H1 (cell line): ENCODE data around the gene EXOC6. TPM values are rescaled to one million over a fixed set of nuclear protein-coding genes. Genes with fewer than 3 reads are reported as not detected.

Experiments
- CTCF ChIA-PET: fragments of 300-600 bp; sonication (Branson Sonifier 250); formaldehyde crosslinking; loops from one replicate; lab custom pipeline; 2021; ENCODE audit not compliant: partially characterized antibody; lab: Charles Lee
- POLR2A ChIA-PET: fragments of 300-600 bp; sonication (Branson Sonifier 250); formaldehyde crosslinking; loops from one replicate; lab custom pipeline; 2021; ENCODE audit warnings: inconsistent platforms; ENCODE audit not compliant: partially characterized antibody; lab: Charles Lee
- DNase-seq, 2 experiments: peaks; one replicate each; pipeline versions ENCODE4 v3.0.0 to v3.0.0-alpha.2; 2010 to 2022; ENCODE audit warnings: low spot score in 2 of 2, low read depth in 1 of 2, mixed read lengths in 1 of 2
- FAIRE-seq: peaks from 2 replicates; lab custom pipeline; 2011; peaks lifted over from hg19 to GRCh38; lab: Jason Lieb, UNC
- H2AFZ ChIP-seq: 2 replicates; pipeline ENCODE4 v1.8.1; 2012; ENCODE audit warnings: low read length, inconsistent platforms
- H2AK5ac ChIP-seq: 2 replicates; pipeline ENCODE4 v1.6.1; 2013; ENCODE audit warnings: low read depth, low read length
- H2BK120ac ChIP-seq: replicated peaks from 2 replicates; pipeline ENCODE3; 2013; ENCODE audit warnings: low read depth, low read length, inconsistent platforms
- H2BK12ac ChIP-seq: 2 replicates; pipeline ENCODE4 v1.6.1; 2013; ENCODE audit warnings: low read depth, low read length
- H2BK15ac ChIP-seq: 2 replicates; pipeline ENCODE4 v1.6.1; 2013; ENCODE audit warnings: low read length
- H2BK20ac ChIP-seq: 2 replicates; pipeline ENCODE4 v1.6.1; 2013; ENCODE audit warnings: low read length
- H2BK5ac ChIP-seq: 2 replicates; pipeline ENCODE4 v1.6.1; 2013; ENCODE audit warnings: low read depth, low read length
- H3K14ac ChIP-seq: 2 replicates; pipeline ENCODE4 v1.6.1; 2013; ENCODE audit warnings: inconsistent platforms; ENCODE audit not compliant: insufficient read length
- H3K18ac ChIP-seq: 2 replicates; pipeline ENCODE4 v1.6.1; 2013; ENCODE audit warnings: low read length; ENCODE audit errors: extremely low read depth
- H3K23ac ChIP-seq: 2 replicates; pipeline ENCODE4 v1.6.1; 2013; ENCODE audit warnings: inconsistent platforms; ENCODE audit not compliant: insufficient read length
- H3K23me2 ChIP-seq: 2 replicates; pipeline ENCODE4 v1.6.1; 2013; ENCODE audit warnings: low read depth, low read length
- H3K27ac ChIP-seq: 2 replicates; pipeline ENCODE4 v1.6.1; 2011; ENCODE audit warnings: low read depth, low read length, inconsistent platforms
- H3K27me3 ChIP-seq, 4 experiments: replicated peaks in 1 of 4; 1 replicate in 1 of 4; 2 replicates in 3 of 4; pipeline versions ENCODE4 v1.6.1 to v1.8.1; 2011 to 2013; ENCODE audit warnings: low read length in 3 of 4, mild to moderate bottlenecking in 3 of 4, inconsistent platforms in 2 of 4, mixed read lengths in 2 of 4, moderate library complexity in 1 of 4; ENCODE audit not compliant: control insufficient read depth in 3 of 4, insufficient read depth in 3 of 4; ENCODE audit errors: extremely low read depth in 1 of 4
- H3K36me3 ChIP-seq, 4 experiments: 2 replicates each; pipeline versions ENCODE4 v1.6.1 to v1.8.1; 2011 to 2013; ENCODE audit warnings: mild to moderate bottlenecking in 4 of 4, low read length in 3 of 4, moderate library complexity in 2 of 4, control low read depth in 1 of 4, inconsistent platforms in 1 of 4; ENCODE audit not compliant: insufficient read depth in 4 of 4, control insufficient read depth in 2 of 4
- H3K4ac ChIP-seq: replicated peaks from 2 replicates; pipeline ENCODE3; 2013; ENCODE audit warnings: low read length, low read depth, mixed read lengths, inconsistent platforms; ENCODE audit not compliant: insufficient read length
- H3K4me1 ChIP-seq, 4 experiments: replicated peaks in 1 of 4; 1 replicate in 1 of 4; 2 replicates in 3 of 4; pipeline versions ENCODE4 v1.6.1 to v1.8.1; 2011 to 2013; ENCODE audit warnings: low read length in 3 of 4, inconsistent platforms in 2 of 4, mixed read lengths in 1 of 4; ENCODE audit not compliant: insufficient read depth in 4 of 4, control insufficient read depth in 3 of 4
- H3K4me2 ChIP-seq, 2 experiments: 2 replicates each; pipeline versions ENCODE4 v1.6.1 to v1.8.1; 2011 to 2013; ENCODE audit warnings: low read depth in 2 of 2, low read length in 2 of 2, control low read depth in 1 of 2, inconsistent platforms in 1 of 2, mild to moderate bottlenecking in 1 of 2; ENCODE audit not compliant: insufficient read depth in 1 of 2
- H3K4me3 ChIP-seq, 4 experiments: fragments of 200-600, 300-600 bp in 1 of 4; sonication (generic), shearing (Covaris generic), sonication (Bioruptor Twin) in 1 of 4; 2 replicates each; pipeline versions ENCODE4 v1.5.1 to v1.8.1; 2011 to 2016; ENCODE audit warnings: low read length in 4 of 4, low read depth in 3 of 4, control low read depth in 2 of 4, inconsistent platforms in 2 of 4, mild to moderate bottlenecking in 2 of 4, mixed read lengths in 1 of 4, moderate library complexity in 1 of 4; ENCODE audit not compliant: insufficient read depth in 2 of 4; ENCODE audit errors: extremely low read depth in 1 of 4
- H3K56ac ChIP-seq: replicated peaks from 2 replicates; pipeline ENCODE3; 2013; ENCODE audit warnings: low read depth, mild to moderate bottlenecking, mixed read lengths, low read length, inconsistent platforms; ENCODE audit not compliant: insufficient read length
- H3K79me1 ChIP-seq: 2 replicates; pipeline ENCODE4 v1.6.1; 2013; ENCODE audit warnings: low read depth, low read length, control low read depth
- H3K79me2 ChIP-seq, 2 experiments: 2 replicates each; pipeline versions ENCODE4 v1.6.1 to v1.8.1; 2012 to 2013; ENCODE audit warnings: low read length in 2 of 2, mild to moderate bottlenecking in 2 of 2, inconsistent platforms in 1 of 2; ENCODE audit not compliant: insufficient read depth in 2 of 2, control insufficient read depth in 1 of 2
- H3K9ac ChIP-seq, 4 experiments: replicated peaks in 1 of 4; 1 replicate in 1 of 4; 2 replicates in 3 of 4; pipeline versions ENCODE4 v1.6.1 to v1.8.1; 2011 to 2013; ENCODE audit warnings: low read depth in 3 of 4, low read length in 3 of 4, control low read depth in 2 of 4, mild to moderate bottlenecking in 2 of 4, moderate library complexity in 2 of 4, inconsistent platforms in 1 of 4; ENCODE audit errors: extremely low read depth in 1 of 4
- H3K9me3 ChIP-seq, 2 experiments: 2 replicates each; pipeline versions ENCODE4 v1.6.1 to v1.8.1; 2012 to 2013; ENCODE audit warnings: mild to moderate bottlenecking in 2 of 2, moderate library complexity in 2 of 2, control low read depth in 1 of 2, inconsistent platforms in 1 of 2, low read depth in 1 of 2, low read length in 1 of 2, mixed read lengths in 1 of 2; ENCODE audit not compliant: insufficient read depth in 2 of 2
- H4K20me1 ChIP-seq, 2 experiments: replicated peaks in 1 of 2; 2 replicates each; pipeline versions ENCODE3 to v1.8.1; 2011 to 2013; ENCODE audit warnings: inconsistent platforms in 2 of 2, low read length in 2 of 2, mild to moderate bottlenecking in 1 of 2; ENCODE audit not compliant: insufficient read depth in 2 of 2, control insufficient read depth in 1 of 2
- H4K5ac ChIP-seq: 2 replicates; pipeline ENCODE4 v1.6.1; 2013; ENCODE audit warnings: low read length, low read depth, mixed read lengths, inconsistent platforms; ENCODE audit not compliant: insufficient read length
- H4K8ac ChIP-seq: 2 replicates; pipeline ENCODE4 v1.8.0; 2013; ENCODE audit warnings: mild to moderate bottlenecking, moderate library complexity, low read length, inconsistent platforms; ENCODE audit not compliant: insufficient read depth; ENCODE audit errors: extremely low read depth
- H4K91ac ChIP-seq: replicated peaks from 2 replicates; pipeline ENCODE3; 2013; ENCODE audit warnings: low read length, mixed read lengths, inconsistent platforms; ENCODE audit not compliant: insufficient read length
- ATF3 ChIP-seq: IDR thresholded peaks from 2 replicates; pipeline ENCODE4 v1.6.1; 2011; ENCODE audit warnings: low read depth, mild to moderate bottlenecking, low read length; ENCODE audit not compliant: insufficient read depth
- CBX5 ChIP-seq: fragments of 300-800, 300-1000 bp; sonication (generic); IDR thresholded peaks from 2 replicates; pipeline ENCODE4 v1.7.1; 2016; ENCODE audit warnings: antibody characterized with exemption, low read length, low read depth
- CHD2 ChIP-seq: IDR thresholded peaks from 2 replicates; pipeline ENCODE4 v1.6.1; 2012; ENCODE audit warnings: low read length, improper control_type of control experiment
- CTBP2 ChIP-seq: IDR thresholded peaks from 2 replicates; pipeline ENCODE4 v1.7.0; 2011; ENCODE audit warnings: borderline replicate concordance, mild to moderate bottlenecking, moderate library complexity, mixed read lengths, low read length; ENCODE audit not compliant: insufficient read depth, insufficient read length
- E2F6 ChIP-seq: IDR thresholded peaks from 2 replicates; pipeline ENCODE4 v1.6.1; 2012; ENCODE audit warnings: inconsistent platforms
- EGR1 ChIP-seq: IDR thresholded peaks from 2 replicates; pipeline ENCODE4 v1.6.1; 2011; ENCODE audit warnings: low read depth, low read length, borderline replicate concordance
- EP300 ChIP-seq, 2 experiments: IDR thresholded peaks; 1 replicate in 1 of 2; 2 replicates in 1 of 2; pipeline ENCODE4 v1.6.1; 2011 to 2012; ENCODE audit warnings: low read depth in 2 of 2, low read length in 2 of 2, mild to moderate bottlenecking in 2 of 2, borderline replicate concordance in 1 of 2, inconsistent platforms in 1 of 2, moderate library complexity in 1 of 2
- KDM4A ChIP-seq: IDR thresholded peaks from one replicate; pipeline ENCODE4 v1.7.1; 2012; ENCODE audit warnings: low read depth, mild to moderate bottlenecking, moderate library complexity, low read length, inconsistent platforms; ENCODE audit not compliant: severe bottlenecking
- MAFK ChIP-seq: IDR thresholded peaks from 2 replicates; pipeline ENCODE4 v1.6.1; 2012; ENCODE audit warnings: low read depth, mild to moderate bottlenecking, improper control_type of control experiment, low read length
- SIN3A ChIP-seq, 2 experiments: IDR thresholded peaks in 1 of 2; conservative IDR thresholded peaks in 1 of 2; 2 replicates each; pipeline ENCODE4 v1.6.1; 2011 to 2012; ENCODE audit warnings: low read length in 2 of 2, improper control_type of control experiment in 1 of 2, low read depth in 1 of 2, mild to moderate bottlenecking in 1 of 2
- SIX5 ChIP-seq: IDR thresholded peaks from 2 replicates; pipeline ENCODE4 v1.6.1; 2011; ENCODE audit warnings: mild to moderate bottlenecking, low read depth, low read length
- TBP ChIP-seq: IDR thresholded peaks from 2 replicates; pipeline ENCODE4 v1.6.1; 2011; ENCODE audit warnings: low read depth, low read length, improper control_type of control experiment
- YY1 ChIP-seq: IDR thresholded peaks from 2 replicates; pipeline ENCODE4 v1.6.1; 2011; ENCODE audit warnings: low read depth, mild to moderate bottlenecking, low read length
- WGBS, 2 experiments: shearing (Covaris generic) in 1 of 2; methylation state at CpG; one replicate each; pipeline versions ENCODE4 v1.1.6 to v1.1.7; 2013 to 2015; ENCODE audit warnings: low lambda C conversion rate in 2 of 2, mixed read lengths in 2 of 2, inconsistent platforms in 1 of 2, low coverage in 1 of 2, missing lambda C conversion rate in 1 of 2; ENCODE audit not compliant: insufficient replicate concordance in 2 of 2, insufficient coverage in 1 of 2, insufficient read length in 1 of 2; ENCODE audit errors: extremely low coverage in 1 of 2, missing lambda C conversion rate in 1 of 2; 5-methylcytosine and 5-hydroxymethylcytosine counted together
- polyA plus RNA-seq, 7 experiments: library from polyadenylated mRNA; depleted of rRNA in 3 of 7; stranded (reverse) in 5 of 7; unstranded in 2 of 7; fragments of >200 nt in 5 of 7; fragments of 200-250 nt in 2 of 7; gene quantifications; 1 replicate in 5 of 7; 2 replicates in 1 of 7; 4 replicates in 1 of 7; pipeline versions ENCODE4 v1.2.1 to v1.2.3, GENCODE V29; 2011 to 2013; ENCODE audit warnings: missing spikeins in 2 of 7, mixed read lengths in 2 of 7
- total RNA-seq: library from RNA; stranded (reverse); fragmentation: NEBNext Ultra II Directional; extraction: Animal tissue kit (Norgen Biotek cat#: 25700); gene quantifications from 2 replicates; pipeline ENCODE4 v1.2.1, GENCODE V29; 2021

The EXOC6 gene
- total and polyA plus RNA-seq, 2 of the 8 experiments (the other 6 are each of a cell fraction or from before 2014, with no cell fraction given) = 1.7 to 4.5 TPM

- Histone ChIP-seq H2BK120ac (no peak overlapping the region), H2AK5ac (no peak overlapping the region), H3K4me1 (no peaks in the 10 kb centered on the region), H3K4ac (no peak overlapping the region), H3K79me2 (no peaks in the 10 kb centered on the region), H3K79me1 (no peaks in the 10 kb centered on the region), H3K23ac (no peak overlapping the region), H2BK15ac (no peak overlapping the region), H3K18ac (no peak overlapping the region), H4K91ac (no peak overlapping the region), H2BK20ac (no peak overlapping the region), H3K4me2 (no peak overlapping the region), H2BK12ac (no peak overlapping the region), H3K9ac (no peak overlapping the region), H4K5ac (no peak overlapping the region), H3K27ac (no peak overlapping the region), H3K4me3 (no peak overlapping the region), H3K27me3 (no peaks in the 10 kb centered on the region), H3K14ac (no peak overlapping the region), H3K56ac (no peak overlapping the region), H3K9me3 (no peaks in the 10 kb centered on the region), H2AFZ (no peak overlapping the region), H4K8ac (no peak overlapping the region), H4K20me1 (no peaks in the 10 kb centered on the region), H3K23me2 (no peaks in the 10 kb centered on the region; the same call in 1 of the 2 replicates), H3K36me3 (no peaks in the 10 kb centered on the region), H2BK5ac (no peak overlapping the region)
- FAIRE-seq (no peak), DNase-seq (peak in 1 of 2 experiments; percentile 16)
- ChIA-PET POLR2A (no interaction called here), CTCF (interaction anchor here (1.0 to 1.7 kb wide), 3 partner anchors 14 to 155 kb away, joined by 3 to 6 read pairs (median 3); no protein-coding TSS in a partner anchor)
- 87% methylated on average over 3 of the region's 3 CpGs; no CpG with 5 or more reads in 1 of the 2 experiments for WGBS, 2 experiments
- TF ChIP-seq TBP (no peak), SIX5 (no peak), ATF3 (no peak), E2F6 (no peak), YY1 (no peak), KDM4A (no peak), MAFK (no peak), SIN3A (conservative IDR thresholded peaks at IDR 0.05 in 1 of 2, IDR thresholded peaks at IDR 0.05 in 1 of 2; ENCODE audit: low read depth in 1 of 2, low read length in 2 of 2) (no peak), EGR1 (no peak), CHD2 (no peak), EP300 (IDR thresholded peaks at IDR 0.05; ENCODE audit: borderline replicate concordance in 1 of 2, low read depth in 2 of 2, low read length in 2 of 2) (no peak), CBX5 (no peak), CTBP2 (no peak)
Measured at GRCh38 chr10:92809840-92810239, 38.5 kb upstream of the EXOC6 start.
